Thymus (tissue), 11 donors: ENCODE measurements around the gene PDE10A. TPM values are rescaled to one million over a fixed set of nuclear protein-coding genes. Genes with fewer than 3 reads are reported as not detected.

Source experiments
- DNase-seq, 9 donors: peaks; one replicate each; pipeline ENCODE4 v3.0.0-alpha.2; 2013; ENCODE audit warnings: low spot score in 9 of 9, low read depth in 6 of 9, missing footprints in 1 of 9
- H3K27ac ChIP-seq, 2 donors: one replicate each; pipeline ENCODE4 v1.5.1; 2013; ENCODE audit warnings: control low read depth in 1 of 2, low read depth in 1 of 2, low read length in 1 of 2, mild to moderate bottlenecking in 1 of 2, moderate library complexity in 1 of 2
- H3K27me3 ChIP-seq, 2 donors: one replicate each; pipeline ENCODE4 v1.5.1; 2013; ENCODE audit warnings: low read length in 1 of 2; ENCODE audit not compliant: control insufficient read depth in 2 of 2, insufficient read depth in 1 of 2
- H3K36me3 ChIP-seq, 2 donors: one replicate each; pipeline ENCODE4 v1.5.1; 2013; ENCODE audit warnings: low read length in 1 of 2, mild to moderate bottlenecking in 1 of 2, moderate library complexity in 1 of 2; ENCODE audit not compliant: control insufficient read depth in 2 of 2, insufficient read depth in 2 of 2
- H3K4me1 ChIP-seq, 2 donors: one replicate each; pipeline ENCODE4 v1.5.1; 2013; ENCODE audit warnings: low read length in 2 of 2; ENCODE audit not compliant: control insufficient read depth in 2 of 2, insufficient read depth in 2 of 2
- H3K4me3 ChIP-seq, 2 donors: one replicate each; pipeline ENCODE4 v1.5.1; 2013; ENCODE audit warnings: low read length in 2 of 2, control low read depth in 1 of 2, mild to moderate bottlenecking in 1 of 2
- H3K9me3 ChIP-seq, 2 donors: one replicate each; pipeline ENCODE4 v1.5.1; 2013; ENCODE audit warnings: low read length in 1 of 2, mild to moderate bottlenecking in 1 of 2; ENCODE audit not compliant: control insufficient read depth in 2 of 2, insufficient read depth in 1 of 2
- WGBS: extraction: QIAGEN DNeasy Blood & Tissue Kit; methylation state at CpG from one replicate; pipeline ENCODE4 v1.1.7; 2013; 5-methylcytosine and 5-hydroxymethylcytosine counted together
- polyA plus RNA-seq: library from polyadenylated mRNA; stranded (reverse); fragments of 200-250 nt; gene quantifications from one replicate; pipeline ENCODE4 v1.2.3, GENCODE V29; 2013
- total RNA-seq: library from RNA; stranded (reverse); fragments of 120-200 nt; gene quantifications from one replicate; pipeline ENCODE4 v1.2.4, GENCODE V29; 2013
- donor health status: healthy.

Gene PDE10A
- total and polyA plus RNA-seq, 2 donors = 0.94 to 3.2 TPM

GRCh38 chr6:165453395-165453794 is 209.6 kb downstream of the PDE10A start:
- H3K27ac ChIP-seq = no peak overlapping the region
- WGBS = 93% methylated on average over 2 of the region's 2 CpGs
- no peaks in the 10 kb centered on the region for H3K9me3 ChIP-seq
- no peak overlapping the region for H3K4me3 ChIP-seq
- no peaks in the 10 kb centered on the region for H3K27me3 ChIP-seq
- no peaks in the 10 kb centered on the region for H3K36me3 ChIP-seq
- H3K4me1 ChIP-seq = no peaks in the 10 kb centered on the region
- DNase-seq = no peak

- no peak overlapping the region for H3K27ac ChIP-seq
- no peaks in the 10 kb centered on the region for H3K9me3 ChIP-seq
- no peaks in the 10 kb centered on the region for H3K4me1 ChIP-seq
- WGBS = 97% methylated on average over 2 of the region's 2 CpGs
- H3K4me3 ChIP-seq = no peak overlapping the region
- DNase-seq = no peak
- no peaks in the 10 kb centered on the region for H3K36me3 ChIP-seq
- H3K27me3 ChIP-seq = no peaks in the 10 kb centered on the region
Observed at GRCh38 chr6:165451838-165452237, 211.2 kb downstream of the PDE10A start.

GRCh38 chr6:165448210-165448609 is 214.8 kb downstream of the PDE10A start:
- no peak for DNase-seq
- H3K36me3 ChIP-seq = no peaks in the 10 kb centered on the region
- peaks cover 0 to 5% of the 10 kb centered on the region in 2 donors for H3K9me3 ChIP-seq
- H3K27me3 ChIP-seq = no peaks in the 10 kb centered on the region
- WGBS = 84% methylated on average over 4 of the region's 4 CpGs
- H3K4me3 ChIP-seq = no peak overlapping the region
- no peaks in the 10 kb centered on the region for H3K4me1 ChIP-seq
- no peak overlapping the region for H3K27ac ChIP-seq

GRCh38 chr6:165447141-165447540 is 215.9 kb downstream of the PDE10A start:
- WGBS = 88% methylated on average over 10 of the region's 10 CpGs
- Histone ChIP-seq H3K9me3 (peaks cover 0 to 7% of the 10 kb centered on the region in 2 donors), H3K4me3 (no peak overlapping the region)

GRCh38 chr6:165446331-165446730 is 216.7 kb downstream of the PDE10A start:
- Histone ChIP-seq H3K4me1 (no peaks in the 10 kb centered on the region), H3K36me3 (no peaks in the 10 kb centered on the region), H3K9me3 (peaks cover 0 to 7% of the 10 kb centered on the region in 2 donors), H3K27ac (no peak overlapping the region), H3K4me3 (no peak overlapping the region), H3K27me3 (no peaks in the 10 kb centered on the region)
- DNase-seq = no peak

More at GRCh38 chr6:165447141-165447540, 215.9 kb downstream of the PDE10A start:
- H3K36me3 ChIP-seq = no peaks in the 10 kb centered on the region
- no peaks in the 10 kb centered on the region for H3K27me3 ChIP-seq
- no peaks in the 10 kb centered on the region for H3K4me1 ChIP-seq
- no peak for DNase-seq
- H3K27ac ChIP-seq = no peak overlapping the region

GRCh38 chr6:165443462-165443861 is 219.6 kb downstream of the PDE10A start:
- Histone ChIP-seq H3K27me3 (no peaks in the 10 kb centered on the region), H3K4me1 (no peaks in the 10 kb centered on the region), H3K27ac (no peak overlapping the region), H3K4me3 (no peak overlapping the region), H3K36me3 (no peaks in the 10 kb centered on the region), H3K9me3 (peaks cover 0 to 7% of the 10 kb centered on the region in 2 donors)
- DNase-seq = no peak
- WGBS = 96% methylated on average over 4 of the region's 4 CpGs

GRCh38 chr6:165441181-165441580 is 221.9 kb downstream of the PDE10A start:
- 92% methylated on average over 2 of the region's 2 CpGs for WGBS
- no peaks in the 10 kb centered on the region for H3K4me1 ChIP-seq
- no peaks in the 10 kb centered on the region for H3K36me3 ChIP-seq
- H3K27me3 ChIP-seq = no peaks in the 10 kb centered on the region
- no peak overlapping the region for H3K4me3 ChIP-seq
- H3K9me3 ChIP-seq = peaks cover 0 to 7% of the 10 kb centered on the region in 2 donors
- H3K27ac ChIP-seq = no peak overlapping the region
- DNase-seq = no peak

- peak in 3 of 9 donors; percentile 11 to 35 (median 15) for DNase-seq
- H3K9me3 ChIP-seq = peaks cover 0 to 7% of the 10 kb centered on the region in 2 donors
- no peaks in the 10 kb centered on the region for H3K4me1 ChIP-seq
- no peak overlapping the region for H3K27ac ChIP-seq
- WGBS = 50% methylated on average over 4 of the region's 4 CpGs
- H3K27me3 ChIP-seq = no peaks in the 10 kb centered on the region
- H3K4me3 ChIP-seq = no peak overlapping the region
- no peaks in the 10 kb centered on the region for H3K36me3 ChIP-seq
Observed at GRCh38 chr6:165439928-165440554, 223.0 kb downstream of the PDE10A start.

GRCh38 chr6:165426892-165427291 is 236.1 kb downstream of the PDE10A start:
- 94% methylated on average over 2 of the region's 2 CpGs for WGBS
- DNase-seq = no peak
- H3K4me1 ChIP-seq = no peaks in the 10 kb centered on the region

More at GRCh38 chr6:165426892-165427291, 236.1 kb downstream of the PDE10A start:
- no peak overlapping the region for H3K4me3 ChIP-seq
- H3K36me3 ChIP-seq = no peaks in the 10 kb centered on the region
- no peak overlapping the region for H3K27ac ChIP-seq
- H3K27me3 ChIP-seq = no peaks in the 10 kb centered on the region
- H3K9me3 ChIP-seq = no peaks in the 10 kb centered on the region
